Natural killer cell (primary cell): ENCODE results near the gene HYAL3. TPM values are rescaled to one million over a fixed set of nuclear protein-coding genes. Genes with fewer than 3 reads are reported as not detected.
A peak's percentile ranks its signal among the peaks of the same experiment; 100 is the strongest.

Source experiments
- ATAC-seq, 3 donors: fragments of 150-1000 bp in 2 of 3; fragments of 200-7000 bp in 1 of 3; cut with Tn5 transposase; 1 replicate in 1 of 3; 2 replicates in 2 of 3; pipeline ENCODE4 v1.10.0; 2021; ENCODE audit warnings: mild to moderate bottlenecking in 2 of 3, moderate library complexity in 2 of 3
- DNase-seq, 2 donors: peaks; one replicate each; pipeline versions ENCODE4 v3.0.0 to v3.0.0-alpha.2; 2013 to 2021; ENCODE audit warnings: mixed read lengths in 1 of 2
- H3K27ac ChIP-seq: one replicate; pipeline ENCODE4 v1.5.1; 2013; ENCODE audit warnings: mild to moderate bottlenecking, low read length
- H3K27me3 ChIP-seq: one replicate; pipeline ENCODE4 v1.6.1; 2013; ENCODE audit warnings: low read length; ENCODE audit not compliant: control insufficient read depth, insufficient read depth
- H3K36me3 ChIP-seq: one replicate; pipeline ENCODE4 v1.6.1; 2013; ENCODE audit warnings: low read length; ENCODE audit not compliant: control insufficient read depth, insufficient read depth
- H3K4me1 ChIP-seq: one replicate; pipeline ENCODE4 v1.6.1; 2013; ENCODE audit warnings: low read length; ENCODE audit not compliant: control insufficient read depth, insufficient read depth
- H3K4me3 ChIP-seq: one replicate; pipeline ENCODE4 v1.5.1; 2013; ENCODE audit warnings: low read length
- H3K9me3 ChIP-seq: one replicate; pipeline ENCODE4 v1.6.1; 2013; ENCODE audit warnings: low read length; ENCODE audit not compliant: control insufficient read depth, insufficient read depth
- H3K27ac Mint-ChIP-seq, 2 donors: one replicate each; pipeline ENCODE4 v1.8.0; 2022; ENCODE audit warnings: mild to moderate bottlenecking in 2 of 2, mixed read lengths in 2 of 2, moderate library complexity in 1 of 2
- H3K27me3 Mint-ChIP-seq, 2 donors: one replicate each; pipeline ENCODE4 v1.8.0; 2022; ENCODE audit warnings: low read depth in 2 of 2, mixed read lengths in 2 of 2
- H3K36me3 Mint-ChIP-seq: one replicate; pipeline ENCODE4 v1.8.0; 2022; ENCODE audit warnings: mixed read lengths
- H3K4me1 Mint-ChIP-seq, 2 donors: one replicate each; pipeline ENCODE4 v1.8.0; 2022; ENCODE audit warnings: mixed read lengths in 2 of 2
- H3K4me3 Mint-ChIP-seq: one replicate; pipeline ENCODE4 v1.8.0; 2022; ENCODE audit warnings: mild to moderate bottlenecking, moderate library complexity, mixed read lengths
- H3K9me3 Mint-ChIP-seq, 2 donors: one replicate each; pipeline ENCODE4 v1.8.0; 2022; ENCODE audit warnings: mixed read lengths in 2 of 2
- WGBS: methylation state at CpG from one replicate; pipeline ENCODE4 v1.1.7; 2013; ENCODE audit warnings: missing lambda C conversion rate; ENCODE audit not compliant: insufficient coverage; 5-methylcytosine and 5-hydroxymethylcytosine counted together
- intact Hi-C: fragments of 100-400 bp; cut with micrococcal nuclease; formaldehyde crosslinking; loops from one replicate; pipeline ENCODE4 v1.14.2; 2022
- total RNA-seq, 4 donors: library from RNA; stranded (reverse); fragments of 120-200 nt in 1 of 4; gene quantifications; one replicate each; pipeline versions ENCODE4 v1.2.3 to v1.2.4, GENCODE V29; 2013 to 2022
- TF ChIP-seq, protein P1 (sequence below): fragments of 200-600 bp; IDR thresholded peaks from one replicate; pipeline ENCODE4 v1.8.0; 2022; ENCODE audit warnings: antibody characterized with exemption

Gene HYAL3
- total RNA-seq, 3 donors from 2014 or later (not counting 1 experiment from before 2014, with no cell fraction given) = 0.93 to 2.0 (median 1.2) TPM

DNA sequence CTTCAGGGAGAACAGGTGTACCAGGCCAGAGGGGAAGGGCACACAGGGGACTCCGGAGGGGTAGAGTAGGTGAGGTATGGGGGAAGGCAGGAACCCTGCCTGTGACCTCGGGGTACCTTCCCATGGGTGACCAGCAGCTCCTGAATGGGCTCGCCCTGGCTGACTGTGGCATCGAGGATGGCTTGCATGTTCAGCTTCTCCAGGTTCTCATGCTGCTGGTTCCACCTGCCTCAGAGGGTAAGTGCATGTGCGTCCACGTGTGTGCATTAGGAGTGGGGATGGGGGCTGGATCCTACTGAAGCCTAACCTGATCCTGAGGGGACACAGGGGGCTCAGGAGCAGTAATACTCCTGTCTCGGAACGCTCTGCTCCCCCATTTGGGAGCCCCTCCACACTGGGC lies 45.8 kb upstream of the HYAL3 start:
- intact Hi-C loops = no loop called here
- peaks cover 23% of the 10 kb centered on the region for H3K36me3 ChIP-seq
- no peak for DNase-seq

DNA sequence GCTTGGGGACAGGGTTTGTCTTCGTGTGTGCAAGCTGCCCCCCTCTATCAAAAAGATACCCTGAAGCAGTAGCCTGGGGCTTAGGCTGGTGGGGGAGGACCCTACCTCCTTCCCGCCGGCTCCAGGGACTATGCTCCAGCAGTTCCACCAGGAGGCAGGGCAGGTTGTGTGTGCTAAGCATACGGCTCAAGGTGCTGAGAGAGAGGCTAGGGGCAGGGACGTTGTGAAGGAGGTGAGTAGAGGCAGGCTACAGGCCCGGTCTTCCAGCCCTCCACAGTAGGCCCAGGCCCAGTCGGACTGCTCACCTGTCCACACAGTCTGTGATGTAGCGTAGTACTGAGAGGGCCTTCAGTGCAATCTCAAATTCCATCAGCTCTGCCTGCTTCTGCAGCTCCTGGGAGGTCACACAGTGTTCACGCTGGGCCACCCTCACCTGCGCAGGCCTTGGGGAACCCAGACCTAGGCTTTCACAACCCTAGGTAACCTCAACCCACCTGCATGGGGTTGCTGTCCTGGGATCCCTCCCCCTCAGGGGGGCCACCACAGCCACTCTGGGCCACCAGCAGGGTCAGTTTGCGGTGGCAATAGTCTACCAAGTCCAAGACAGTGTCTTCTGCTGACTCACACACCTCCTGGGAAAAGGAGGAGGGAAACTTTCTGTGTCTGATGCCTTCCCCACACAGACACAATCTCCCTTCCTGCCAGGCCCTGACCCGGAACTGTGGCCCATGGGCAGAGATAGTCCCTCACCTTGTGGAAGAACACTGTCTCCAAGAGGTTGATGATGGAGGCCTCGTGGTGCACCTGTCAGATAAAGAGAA lies 43.8 kb upstream of the HYAL3 start:
- Histone ChIP-seq H3K36me3 (peaks cover 8% of the 10 kb centered on the region), H3K27ac (no peak overlapping the region), H3K4me1 (peaks cover 79% of the 10 kb centered on the region), H3K9me3 (no peaks in the 10 kb centered on the region), H3K4me3 (no peak overlapping the region), H3K27me3 (no peaks in the 10 kb centered on the region)
- Mint-ChIP-seq H3K4me1 (peaks cover 42 to 86% of the 10 kb centered on the region in 2 donors), H3K36me3 (peaks cover 13% of the 10 kb centered on the region), H3K27me3 (no peaks in the 10 kb centered on the region), H3K9me3 (no peaks in the 10 kb centered on the region), H3K27ac (peak overlapping the region in 1 of 2 donors; percentile 96), H3K4me3 (no peak overlapping the region)
- intact Hi-C loops = no loop called here
- ATAC-seq = no peak
- WGBS = 80% methylated on average over 13 of the region's 13 CpGs
- DNase-seq = peak in 1 of 2 donors; percentile 50
- TF ChIP-seq, protein P1, sequence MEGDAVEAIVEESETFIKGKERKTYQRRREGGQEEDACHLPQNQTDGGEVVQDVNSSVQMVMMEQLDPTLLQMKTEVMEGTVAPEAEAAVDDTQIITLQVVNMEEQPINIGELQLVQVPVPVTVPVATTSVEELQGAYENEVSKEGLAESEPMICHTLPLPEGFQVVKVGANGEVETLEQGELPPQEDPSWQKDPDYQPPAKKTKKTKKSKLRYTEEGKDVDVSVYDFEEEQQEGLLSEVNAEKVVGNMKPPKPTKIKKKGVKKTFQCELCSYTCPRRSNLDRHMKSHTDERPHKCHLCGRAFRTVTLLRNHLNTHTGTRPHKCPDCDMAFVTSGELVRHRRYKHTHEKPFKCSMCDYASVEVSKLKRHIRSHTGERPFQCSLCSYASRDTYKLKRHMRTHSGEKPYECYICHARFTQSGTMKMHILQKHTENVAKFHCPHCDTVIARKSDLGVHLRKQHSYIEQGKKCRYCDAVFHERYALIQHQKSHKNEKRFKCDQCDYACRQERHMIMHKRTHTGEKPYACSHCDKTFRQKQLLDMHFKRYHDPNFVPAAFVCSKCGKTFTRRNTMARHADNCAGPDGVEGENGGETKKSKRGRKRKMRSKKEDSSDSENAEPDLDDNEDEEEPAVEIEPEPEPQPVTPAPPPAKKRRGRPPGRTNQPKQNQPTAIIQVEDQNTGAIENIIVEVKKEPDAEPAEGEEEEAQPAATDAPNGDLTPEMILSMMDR = no peak

More for the DNA sequence above, 45.8 kb upstream of the HYAL3 start:
- WGBS = 92% methylated on average over 8 of the region's 8 CpGs
- Histone ChIP-seq H3K9me3 (no peaks in the 10 kb centered on the region), H3K4me1 (peaks cover 85% of the 10 kb centered on the region), H3K27me3 (no peaks in the 10 kb centered on the region), H3K4me3 (no peak overlapping the region), H3K27ac (no peak overlapping the region)
- no peak overlapping the region for H3K27ac Mint-ChIP-seq
- TF ChIP-seq, protein P1 = no peak
- no peak for ATAC-seq
- peak overlapping the region; percentile 25 for H3K4me3 Mint-ChIP-seq
- no peaks in the 10 kb centered on the region for H3K36me3 Mint-ChIP-seq
- peaks cover 32 to 84% of the 10 kb centered on the region in 2 donors for H3K4me1 Mint-ChIP-seq
- no peaks in the 10 kb centered on the region for H3K9me3 Mint-ChIP-seq
- no peaks in the 10 kb centered on the region for H3K27me3 Mint-ChIP-seq

DNA sequence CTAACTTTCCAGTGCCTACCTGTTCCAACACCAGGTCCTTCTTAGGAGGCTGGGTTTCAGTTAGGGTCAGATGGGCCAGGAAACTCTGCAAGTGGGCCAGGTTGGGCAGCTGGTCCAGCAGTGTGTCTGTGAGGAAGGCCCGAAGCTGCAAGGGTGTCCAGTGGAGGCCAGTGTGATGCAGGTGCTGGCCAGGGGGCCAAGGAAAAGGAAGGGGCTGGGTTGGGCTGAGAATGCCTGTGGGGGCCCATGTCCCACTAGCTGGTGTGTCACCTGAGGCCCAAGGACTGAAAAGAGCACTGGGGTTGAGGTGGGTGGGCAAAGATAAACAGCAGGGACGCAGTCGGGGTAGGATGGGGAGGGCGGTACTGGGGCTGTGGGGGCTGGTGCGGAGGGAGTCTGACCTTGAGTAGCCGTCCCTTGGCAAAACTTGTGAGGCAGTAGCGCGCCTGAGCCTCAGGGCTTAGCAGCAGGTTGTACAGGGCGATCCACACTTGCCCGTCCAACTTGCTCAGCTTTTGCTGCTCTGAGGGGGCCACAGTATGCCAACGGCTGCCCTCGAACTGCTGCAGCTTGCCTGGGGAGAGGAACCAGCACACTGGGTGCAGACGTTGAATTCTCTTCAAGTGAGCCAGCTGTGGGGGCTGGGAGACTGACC lies 42.9 kb upstream of the HYAL3 start:
- Mint-ChIP-seq H3K36me3 (peaks cover 13% of the 10 kb centered on the region), H3K4me1 (peaks cover 39 to 83% of the 10 kb centered on the region in 2 donors), H3K27ac (peak overlapping the region; percentile 51 to 96), H3K9me3 (no peaks in the 10 kb centered on the region), H3K4me3 (peak overlapping the region; percentile 58), H3K27me3 (no peaks in the 10 kb centered on the region)
- Histone ChIP-seq H3K27me3 (no peaks in the 10 kb centered on the region), H3K36me3 (peaks cover 3% of the 10 kb centered on the region), H3K4me3 (no peak overlapping the region), H3K27ac (peak overlapping the region; percentile 76), H3K9me3 (no peaks in the 10 kb centered on the region), H3K4me1 (peaks cover 70% of the 10 kb centered on the region)
- intact Hi-C loops = no loop called here
- ATAC-seq (no peak), DNase-seq (peak in 1 of 2 donors; percentile 48)
- 77% methylated on average over 13 of the region's 13 CpGs for WGBS
- TF ChIP-seq, protein P1 = no peak
